ENCODE data around the gene CLEC18C. TPM values are rescaled to one million over a fixed set of nuclear protein-coding genes. Genes with fewer than 3 reads are reported as not detected.
"Not testable (repeated sequence)": the region's sequence is repeated elsewhere in the genome, so short reads cannot be mapped to it uniquely, and the experiment has no call there.

The CLEC18C gene
- total RNA-seq, 1 experiment from 2014 or later = 0.21 TPM

DNA sequence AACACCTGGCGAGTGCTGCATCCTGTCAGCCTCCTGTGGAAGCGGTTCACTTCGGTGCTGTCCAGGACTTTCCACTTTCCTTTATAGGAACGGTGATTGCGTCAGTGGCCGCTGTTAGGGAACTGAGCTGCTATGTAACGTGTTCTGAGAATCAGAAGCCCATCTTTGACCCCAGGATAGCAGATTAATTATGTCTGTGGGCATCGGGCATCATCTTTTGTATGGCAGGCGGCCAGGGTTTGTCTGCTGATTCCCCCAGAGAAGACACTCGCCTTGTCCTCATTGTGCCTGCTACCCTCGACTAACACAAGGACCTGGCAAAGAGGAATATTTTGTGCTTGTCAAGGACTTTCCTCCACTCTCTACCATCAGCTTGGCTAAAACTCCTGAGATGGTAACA is 25.7 kb upstream of the CLEC18C start:
- POLR2A ChIA-PET = interaction anchor here (0.8 kb wide), 1 partner anchor 152 kb away, joined by 4 read pairs; no protein-coding TSS in a partner anchor
- H3K4me1 Mint-ChIP-seq (ENCODE audit: insufficient read depth, unreplicated experiment); H3K27ac Mint-ChIP-seq (ENCODE audit: low read depth, unreplicated experiment); H3K9me3 Mint-ChIP-seq (ENCODE audit: unreplicated experiment); CTCF ChIA-PET; DNase-seq (ENCODE audit: unreplicated experiment); H3K27me3 Mint-ChIP-seq (ENCODE audit: insufficient read depth, unreplicated experiment); H3K4me3 Mint-ChIP-seq (ENCODE audit: unreplicated experiment); intact Hi-C loops (cut with micrococcal nuclease); BruUV-seq (replicated peaks): not testable (repeated sequence)
- H3K36me3 Mint-ChIP-seq (ENCODE audit: insufficient read depth, unreplicated experiment) = peaks cover 78% of the 10 kb centered on the region

DNA sequence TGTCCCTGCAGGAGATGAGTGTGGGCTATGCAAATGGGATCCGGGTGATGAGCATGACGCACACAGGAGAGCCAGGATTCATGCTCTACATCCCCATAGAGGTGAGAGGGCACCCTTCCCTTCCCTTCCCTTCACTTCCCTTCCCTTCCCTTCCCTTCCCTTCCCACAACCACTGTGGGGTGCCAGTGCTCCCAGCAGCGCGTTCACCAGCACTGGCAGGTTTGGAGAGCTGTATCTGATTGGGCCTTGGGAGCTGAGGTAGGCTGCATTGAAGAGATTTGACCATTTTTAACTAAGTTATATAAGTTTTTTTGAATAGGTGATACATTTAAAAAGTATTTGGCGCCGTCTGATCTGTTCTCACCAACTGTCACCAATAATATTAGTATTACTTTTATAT is 25.1 kb upstream of the CLEC18C start:
- intact Hi-C loops (cut with micrococcal nuclease); BruUV-seq (replicated peaks); DNase-seq (ENCODE audit: unreplicated experiment); H3K9me3 Mint-ChIP-seq (ENCODE audit: unreplicated experiment); H3K4me1 Mint-ChIP-seq (ENCODE audit: insufficient read depth, unreplicated experiment); H3K4me3 Mint-ChIP-seq (ENCODE audit: unreplicated experiment); H3K27me3 Mint-ChIP-seq (ENCODE audit: insufficient read depth, unreplicated experiment); H3K27ac Mint-ChIP-seq (ENCODE audit: low read depth, unreplicated experiment): not testable (repeated sequence)
- ChIA-PET POLR2A (interaction anchor here (0.8 kb wide), 1 partner anchor 151 kb away, joined by 4 read pairs; no protein-coding TSS in a partner anchor), CTCF (interaction anchor here (0.6 kb wide), 1 partner anchor 1949 kb away, joined by 3 read pairs; no protein-coding TSS in a partner anchor)
- peaks cover 78% of the 10 kb centered on the region for H3K36me3 Mint-ChIP-seq (ENCODE audit: insufficient read depth, unreplicated experiment)

DNA sequence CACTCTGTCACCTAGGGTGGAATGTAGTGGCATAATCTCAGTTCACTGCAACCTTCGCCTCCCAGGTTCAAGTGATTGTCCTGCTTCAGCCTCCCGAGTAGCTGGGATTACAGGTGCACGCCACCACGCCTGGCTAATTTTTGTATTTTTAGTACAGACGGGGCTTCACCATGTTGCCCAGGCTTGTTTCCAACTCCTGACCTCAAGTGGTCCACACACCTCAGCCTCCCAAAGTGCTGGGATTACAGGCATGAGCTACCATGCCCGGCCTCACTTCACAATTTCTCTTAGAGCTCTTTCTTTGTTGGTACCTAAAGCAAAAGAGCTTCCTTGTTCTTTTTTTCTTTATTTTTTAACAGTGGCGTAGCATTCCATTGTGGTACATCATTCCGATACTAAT is 24.3 kb upstream of the CLEC18C start:
- BruUV-seq (replicated peaks); H3K4me3 Mint-ChIP-seq (ENCODE audit: unreplicated experiment); H3K4me1 Mint-ChIP-seq (ENCODE audit: insufficient read depth, unreplicated experiment); H3K27ac Mint-ChIP-seq (ENCODE audit: low read depth, unreplicated experiment); H3K9me3 Mint-ChIP-seq (ENCODE audit: unreplicated experiment); DNase-seq (ENCODE audit: unreplicated experiment); intact Hi-C loops (cut with micrococcal nuclease); H3K27me3 Mint-ChIP-seq (ENCODE audit: insufficient read depth, unreplicated experiment): not testable (repeated sequence)
- peaks cover 81% of the 10 kb centered on the region for H3K36me3 Mint-ChIP-seq (ENCODE audit: insufficient read depth, unreplicated experiment)
- ChIA-PET POLR2A (interaction anchor here (1.4 kb wide), 1 partner anchor 13 kb away, joined by 6 read pairs; no protein-coding TSS in a partner anchor), CTCF (interaction anchor here (0.6 to 1.2 kb wide), 3 partner anchors 10 to 1948 kb away, joined by 3 to 5 read pairs (median 3); no protein-coding TSS in a partner anchor)

DNA sequence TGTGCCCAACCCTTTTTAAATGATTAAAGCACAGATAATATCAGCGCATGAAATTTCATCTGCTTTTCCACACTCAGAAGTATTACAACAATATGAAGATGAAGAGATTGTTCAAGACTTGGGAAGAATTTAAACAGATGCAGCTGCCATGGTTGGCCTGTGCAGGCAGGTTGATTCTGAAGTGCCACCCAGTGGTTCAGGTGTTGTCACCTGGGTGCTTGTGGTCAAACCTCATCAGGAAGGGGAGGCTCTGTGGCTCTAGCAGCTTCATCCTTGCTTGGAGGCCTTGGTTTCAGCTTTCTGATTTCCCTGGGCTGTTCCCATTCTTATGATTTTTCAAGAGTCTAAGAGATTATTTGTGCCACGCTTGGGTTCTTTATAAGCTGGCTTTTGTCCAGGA is 22.2 kb upstream of the CLEC18C start:
- intact Hi-C loops (cut with micrococcal nuclease) = no loop called here
- POLR2A ChIA-PET = no interaction called here
- no TSS peak for BruUV-seq (replicated peaks)
- CTCF ChIA-PET = interaction anchor here (0.9 to 1.8 kb wide), 2 partner anchors 9 to 13 kb away, joined by 3 to 5 read pairs; no protein-coding TSS in a partner anchor
- Mint-ChIP-seq H3K27me3 (ENCODE audit: insufficient read depth, unreplicated experiment) (no peaks in the 10 kb centered on the region), H3K9me3 (ENCODE audit: unreplicated experiment) (no peaks in the 10 kb centered on the region), H3K4me1 (ENCODE audit: insufficient read depth, unreplicated experiment) (peaks cover 5% of the 10 kb centered on the region), H3K36me3 (ENCODE audit: insufficient read depth, unreplicated experiment) (peaks cover 83% of the 10 kb centered on the region), H3K4me3 (ENCODE audit: unreplicated experiment) (no peak overlapping the region), H3K27ac (ENCODE audit: low read depth, unreplicated experiment) (no peak overlapping the region)
- no peak for DNase-seq (ENCODE audit: unreplicated experiment)
- TF ChIP-seq, protein P1, sequence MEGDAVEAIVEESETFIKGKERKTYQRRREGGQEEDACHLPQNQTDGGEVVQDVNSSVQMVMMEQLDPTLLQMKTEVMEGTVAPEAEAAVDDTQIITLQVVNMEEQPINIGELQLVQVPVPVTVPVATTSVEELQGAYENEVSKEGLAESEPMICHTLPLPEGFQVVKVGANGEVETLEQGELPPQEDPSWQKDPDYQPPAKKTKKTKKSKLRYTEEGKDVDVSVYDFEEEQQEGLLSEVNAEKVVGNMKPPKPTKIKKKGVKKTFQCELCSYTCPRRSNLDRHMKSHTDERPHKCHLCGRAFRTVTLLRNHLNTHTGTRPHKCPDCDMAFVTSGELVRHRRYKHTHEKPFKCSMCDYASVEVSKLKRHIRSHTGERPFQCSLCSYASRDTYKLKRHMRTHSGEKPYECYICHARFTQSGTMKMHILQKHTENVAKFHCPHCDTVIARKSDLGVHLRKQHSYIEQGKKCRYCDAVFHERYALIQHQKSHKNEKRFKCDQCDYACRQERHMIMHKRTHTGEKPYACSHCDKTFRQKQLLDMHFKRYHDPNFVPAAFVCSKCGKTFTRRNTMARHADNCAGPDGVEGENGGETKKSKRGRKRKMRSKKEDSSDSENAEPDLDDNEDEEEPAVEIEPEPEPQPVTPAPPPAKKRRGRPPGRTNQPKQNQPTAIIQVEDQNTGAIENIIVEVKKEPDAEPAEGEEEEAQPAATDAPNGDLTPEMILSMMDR (IDR thresholded peaks at IDR 0.05; ENCODE audit: unreplicated experiment) = no peak

DNA sequence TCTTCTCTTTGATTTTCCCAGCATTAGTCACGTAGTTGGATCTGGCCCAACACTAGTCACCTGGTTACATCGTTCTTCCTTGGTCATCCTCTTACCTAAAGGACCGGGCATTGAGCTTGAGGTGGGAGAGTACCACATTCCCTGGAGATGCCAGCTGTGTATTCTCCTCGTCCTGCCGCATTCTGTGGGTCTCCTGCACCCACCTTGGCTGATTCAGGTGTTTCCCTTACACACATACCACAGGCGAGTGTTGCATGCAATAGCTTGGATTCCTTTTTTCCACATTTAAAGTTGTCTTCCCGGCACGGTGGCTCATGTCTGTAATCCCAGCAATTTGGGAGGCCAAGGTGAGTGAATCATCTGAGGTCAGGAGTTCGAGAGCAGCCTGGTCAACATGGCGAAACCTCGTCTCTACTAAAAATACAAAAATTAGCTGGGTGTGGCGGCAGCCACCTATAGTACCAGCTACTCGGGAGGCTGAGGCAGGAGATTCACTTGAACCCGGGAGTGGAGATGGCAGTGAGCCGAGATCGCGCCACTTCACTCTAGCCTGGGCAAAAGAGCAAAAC is 21.6 kb upstream of the CLEC18C start:
- CTCF ChIA-PET = interaction anchor here (0.6 to 1.8 kb wide), 4 partner anchors 8 to 1881 kb away, joined by 3 to 5 read pairs (median 4); no protein-coding TSS in a partner anchor
- Mint-ChIP-seq H3K4me3 (ENCODE audit: unreplicated experiment) (no peak overlapping the region), H3K9me3 (ENCODE audit: unreplicated experiment) (no peaks in the 10 kb centered on the region), H3K27ac (ENCODE audit: low read depth, unreplicated experiment) (no peak overlapping the region), H3K27me3 (ENCODE audit: insufficient read depth, unreplicated experiment) (no peaks in the 10 kb centered on the region), H3K4me1 (ENCODE audit: insufficient read depth, unreplicated experiment) (peaks cover 5% of the 10 kb centered on the region), H3K36me3 (ENCODE audit: insufficient read depth, unreplicated experiment) (peaks cover 81% of the 10 kb centered on the region)
- POLR2A ChIA-PET = interaction anchor here (1.0 kb wide), 1 partner anchor 10 kb away, joined by 3 read pairs; no protein-coding TSS in a partner anchor
- no TSS peak for BruUV-seq (replicated peaks)
- TF ChIP-seq, protein P1 (IDR thresholded peaks at IDR 0.05; ENCODE audit: unreplicated experiment) = no peak
- peak; percentile 53 for DNase-seq (ENCODE audit: unreplicated experiment)
- intact Hi-C loops (cut with micrococcal nuclease) = no loop called here

Measured in MCF 10A (cell line).